BJ (cell line): ENCODE measurements around the gene EIF2A. TPM values are rescaled to one million over a fixed set of nuclear protein-coding genes. Genes with fewer than 3 reads are reported as not detected.

Experiments used
- CTCF ChIA-PET: fragments of 350-600 bp; formaldehyde crosslinking; extraction: SDS; loops from one replicate; lab custom pipeline; 2021; ENCODE audit warnings: antibody characterized with exemption, inconsistent platforms; lab: Yijun Ruan, JAX
- POLR2A ChIA-PET: fragments of 300-600 bp; sonication (Branson Sonifier 250); formaldehyde crosslinking; extraction: SDS; loops from one replicate; lab custom pipeline; 2021; ENCODE audit warnings: antibody characterized with exemption; lab: Charles Lee
- DNase-seq: peaks from one replicate; pipeline ENCODE4 v3.0.0-alpha.2; 2011; ENCODE audit warnings: low read depth
- H3K27me3 ChIP-seq: 2 replicates; pipeline ENCODE4 v1.6.0; 2011; ENCODE audit warnings: low read length; ENCODE audit not compliant: control insufficient read depth, insufficient read depth
- H3K36me3 ChIP-seq: 2 replicates; pipeline ENCODE4 v1.5.1; 2011; ENCODE audit warnings: low read length; ENCODE audit not compliant: control insufficient read depth, insufficient read depth
- H3K4me3 ChIP-seq: 2 replicates; pipeline ENCODE4 v1.5.1; 2011; ENCODE audit warnings: low read depth, mild to moderate bottlenecking, control low read depth, low read length
- CTCF ChIP-seq: IDR thresholded peaks from 2 replicates; pipeline ENCODE4 v1.5.1; 2011; ENCODE audit warnings: low read depth, mild to moderate bottlenecking, control low read depth, inconsistent platforms, low read length, moderate library complexity; ENCODE audit not compliant: insufficient read depth
- polyA plus RNA-seq: library from polyadenylated mRNA; depleted of rRNA; stranded (reverse); fragments of >200 nt; gene quantifications from 2 replicates; pipeline ENCODE4 v1.2.3, GENCODE V29; 2011

Gene EIF2A
- polyA plus RNA-seq, 1 experiment = 53.1 TPM

- ChIA-PET CTCF (interaction anchor here (1.4 to 1.7 kb wide), 2 partner anchors 9 to 17 kb away, joined by 3 to 4 read pairs; no protein-coding TSS in a partner anchor), POLR2A (no interaction called here)
- no peak for TF ChIP-seq CTCF
- no peaks in the 10 kb centered on the region for H3K27me3 ChIP-seq
- H3K4me3 ChIP-seq = peak overlapping the region; percentile 24
- no peaks in the 10 kb centered on the region for H3K36me3 ChIP-seq
- no peak for DNase-seq
These were observed 26.2 kb upstream of the EIF2A start for GRCh38 chr3:150520408-150520807.

- DNase-seq = no peak
- POLR2A ChIA-PET = no interaction called here
- CTCF ChIA-PET = interaction anchor here (1.7 kb wide), 1 partner anchor 10 kb away, joined by 4 read pairs; no protein-coding TSS in a partner anchor
- H3K4me3 ChIP-seq = no peak overlapping the region
- H3K36me3 ChIP-seq = no peaks in the 10 kb centered on the region
- no peaks in the 10 kb centered on the region for H3K27me3 ChIP-seq
- TF ChIP-seq CTCF = peak; percentile 21; the same call in 1 of the 2 replicates
These were observed 25.1 kb upstream of the EIF2A start for GRCh38 chr3:150521463-150521862.

- ChIA-PET POLR2A (no interaction called here), CTCF (no interaction called here)
- DNase-seq = no peak
- Histone ChIP-seq H3K4me3 (no peak overlapping the region), H3K36me3 (no peaks in the 10 kb centered on the region), H3K27me3 (no peaks in the 10 kb centered on the region)
- TF ChIP-seq CTCF = no peak
These were observed 23.0 kb upstream of the EIF2A start for GRCh38 chr3:150523538-150523937.

GRCh38 chr3:150527464-150528255 is 18.9 kb upstream of the EIF2A start:
- no peaks in the 10 kb centered on the region for H3K27me3 ChIP-seq
- DNase-seq = no peak
- TF ChIP-seq CTCF = no peak
- ChIA-PET POLR2A (interaction anchor here (0.5 kb wide), 1 partner anchor 19 kb away, joined by 3 read pairs; the partner anchor contains the start of genes EIF2A and SERP1), CTCF (interaction anchor here (0.7 to 1.7 kb wide), 4 partner anchors 10 to 23 kb away, joined by 3 to 9 read pairs (median 6); partner anchors contain the start of genes EIF2A and SERP1)
- H3K4me3 ChIP-seq = no peak overlapping the region
- no peaks in the 10 kb centered on the region for H3K36me3 ChIP-seq

GRCh38 chr3:150528354-150528797 is 18.2 kb upstream of the EIF2A start:
- Histone ChIP-seq H3K4me3 (no peak overlapping the region), H3K36me3 (no peaks in the 10 kb centered on the region), H3K27me3 (no peaks in the 10 kb centered on the region)
- no peak for DNase-seq
- TF ChIP-seq CTCF = 0 out of 2 replicates have a peak, but pooled peaks have one; percentile 35
- POLR2A ChIA-PET = interaction anchor here (0.5 kb wide), 1 partner anchor 18 kb away, joined by 3 read pairs; the partner anchor contains the start of genes EIF2A and SERP1
- CTCF ChIA-PET = interaction anchor here (0.7 to 1.7 kb wide), 5 partner anchors 10 to 24 kb away, joined by 3 to 9 read pairs (median 4); partner anchors contain the start of genes EIF2A and SERP1
